Muscle of leg (tissue), 11 donors: ENCODE data around the gene GPRIN1. TPM values are rescaled to one million over a fixed set of nuclear protein-coding genes. Genes with fewer than 3 reads are reported as not detected.

Source experiments
- DNase-seq: peaks from one replicate; pipeline ENCODE4 v3.0.0; 2013
- H3K27ac ChIP-seq: one replicate; pipeline ENCODE4 v1.5.1; 2013; ENCODE audit warnings: mild to moderate bottlenecking, low read length, control low read depth
- H3K27me3 ChIP-seq: one replicate; pipeline ENCODE4 v1.6.1; 2013; ENCODE audit warnings: low read length; ENCODE audit not compliant: control insufficient read depth, insufficient read depth
- H3K36me3 ChIP-seq: one replicate; pipeline ENCODE4 v1.6.1; 2013; ENCODE audit warnings: low read length; ENCODE audit not compliant: control insufficient read depth, insufficient read depth
- H3K4me1 ChIP-seq: one replicate; pipeline ENCODE4 v1.6.1; 2013; ENCODE audit warnings: low read length; ENCODE audit not compliant: control insufficient read depth, insufficient read depth
- H3K4me3 ChIP-seq: one replicate; pipeline ENCODE4 v1.5.1; 2013; ENCODE audit warnings: low read length, control low read depth
- H3K9me3 ChIP-seq: replicated peaks from 2 replicates; pipeline ENCODE4 v1.6.1; 2013; ENCODE audit warnings: low read depth, low read length; ENCODE audit not compliant: control insufficient read depth
- WGBS: methylation state at CpG from one replicate; pipeline ENCODE4 v1.1.5; 2013; ENCODE audit warnings: missing lambda C conversion rate; ENCODE audit not compliant: insufficient coverage; 5-methylcytosine and 5-hydroxymethylcytosine counted together
- polyA plus RNA-seq, 8 donors: library from polyadenylated mRNA; unstranded; fragments of 120-200 nt; gene quantifications; one replicate each; pipeline versions ENCODE4 v1.2.1 to v1.2.3, GENCODE V29; 2013; ENCODE audit warnings: inconsistent platforms in 1 of 8, low replicate concordance in 1 of 8; ENCODE audit not compliant: insufficient read length in 8 of 8, insufficient read depth in 1 of 8
- total RNA-seq: library from RNA; stranded (reverse); fragments of 120-200 nt; gene quantifications from one replicate; pipeline ENCODE4 v1.2.4, GENCODE V29; 2013

Gene GPRIN1
- total and polyA plus RNA-seq, 9 donors: 0.49 to 2.8 (median 0.74) TPM

- no peak overlapping the region for H3K4me3 ChIP-seq
- H3K27ac ChIP-seq: no peak overlapping the region
- H3K27me3 ChIP-seq: peaks cover 2% of the 10 kb centered on the region
- H3K9me3 ChIP-seq: no peaks in the 10 kb centered on the region
- H3K4me1 ChIP-seq: peaks cover 16% of the 10 kb centered on the region
- no peaks in the 10 kb centered on the region for H3K36me3 ChIP-seq
- DNase-seq: no peak
- 39% methylated on average over 10 of the region's 15 CpGs for WGBS
Observed at GRCh38 chr5:176642675-176643490, 32.9 kb upstream of the GPRIN1 start.

DNA sequence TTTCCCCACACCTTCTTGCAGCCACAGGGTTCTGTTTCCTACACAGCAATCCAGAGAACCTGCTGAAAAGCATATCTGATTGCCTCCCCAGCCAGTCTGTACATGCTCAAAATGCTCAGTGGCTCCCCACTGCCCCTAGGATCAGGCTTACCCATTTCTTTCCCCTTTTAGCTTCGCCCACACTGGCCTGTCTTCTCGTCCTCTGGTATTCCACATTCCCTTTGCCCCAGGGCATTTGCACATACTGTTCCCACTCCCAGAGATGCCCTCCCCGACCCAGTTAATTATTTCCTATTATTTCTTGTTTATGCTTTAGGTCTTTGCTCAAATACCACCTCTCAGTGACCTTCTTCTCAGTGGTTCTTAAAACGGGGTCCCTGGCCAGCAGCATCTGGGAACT is 30.7 kb upstream of the GPRIN1 start:
- Histone ChIP-seq H3K36me3 (no peaks in the 10 kb centered on the region), H3K4me1 (peaks cover 11% of the 10 kb centered on the region), H3K27ac (no peak overlapping the region), H3K9me3 (no peaks in the 10 kb centered on the region), H3K4me3 (no peak overlapping the region), H3K27me3 (peaks cover 19% of the 10 kb centered on the region)
- WGBS: 50% methylated on average over 1 of the region's 4 CpGs
- DNase-seq: no peak

GRCh38 chr5:176639981-176640380 is 30.0 kb upstream of the GPRIN1 start:
- H3K4me1 ChIP-seq: peaks cover 11% of the 10 kb centered on the region
- no peak overlapping the region for H3K27ac ChIP-seq
- DNase-seq: peak; percentile 63
- H3K4me3 ChIP-seq: no peak overlapping the region
- 50% methylated on average over 4 of the region's 4 CpGs for WGBS
- H3K9me3 ChIP-seq: no peaks in the 10 kb centered on the region
- H3K27me3 ChIP-seq: peaks cover 25% of the 10 kb centered on the region
- H3K36me3 ChIP-seq: no peaks in the 10 kb centered on the region

DNA sequence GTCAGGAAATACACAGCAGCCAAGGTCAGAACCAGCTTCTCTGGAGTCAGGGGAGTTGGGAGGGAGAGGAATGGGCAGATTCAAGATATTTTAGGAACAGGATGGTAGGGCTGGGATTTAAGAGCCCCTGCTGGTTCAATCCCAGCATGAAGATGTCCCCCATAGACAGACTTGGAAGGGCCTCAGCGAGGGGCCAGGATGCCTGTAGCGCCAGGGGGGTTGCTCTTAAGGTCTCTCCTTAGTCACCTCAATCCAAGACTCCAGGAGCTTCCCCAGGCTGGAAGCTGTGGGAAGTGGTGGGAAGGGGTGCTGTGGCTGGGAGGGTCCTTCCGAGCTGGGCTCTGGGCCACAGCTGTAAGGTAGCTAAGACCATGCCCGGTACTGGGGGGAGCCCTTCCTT is 29.3 kb upstream of the GPRIN1 start:
- Histone ChIP-seq H3K4me1 (peaks cover 11% of the 10 kb centered on the region), H3K9me3 (no peaks in the 10 kb centered on the region), H3K27ac (no peak overlapping the region), H3K27me3 (peaks cover 29% of the 10 kb centered on the region), H3K4me3 (no peak overlapping the region), H3K36me3 (no peaks in the 10 kb centered on the region)
- WGBS: no CpG with 5 or more reads among the region's 4 CpGs
- DNase-seq: no peak

DNA sequence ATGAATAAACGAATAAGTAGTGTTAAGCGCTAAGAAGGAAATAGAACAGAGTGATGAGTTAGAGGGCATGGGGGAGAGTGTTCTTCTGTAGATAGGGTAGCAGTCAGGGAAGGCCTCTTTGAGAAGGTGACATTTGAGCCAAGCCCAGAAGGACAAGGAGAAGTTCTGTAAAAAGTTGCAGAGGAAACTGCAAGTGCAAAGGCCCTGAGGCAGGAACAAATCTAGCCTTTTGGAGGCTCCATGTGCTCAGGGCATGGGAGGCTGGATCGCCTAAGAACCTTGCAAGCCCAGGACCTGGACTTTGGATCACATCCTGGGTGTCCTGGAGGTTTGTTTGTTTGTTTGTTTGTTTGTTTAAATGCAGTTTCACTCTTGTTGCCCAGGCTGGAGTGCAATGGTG is 28.5 kb upstream of the GPRIN1 start:
- WGBS: 76% methylated on average over 3 of the region's 3 CpGs
- peaks cover 36% of the 10 kb centered on the region for H3K27me3 ChIP-seq
- H3K4me3 ChIP-seq: no peak overlapping the region
- H3K9me3 ChIP-seq: no peaks in the 10 kb centered on the region
- H3K4me1 ChIP-seq: peaks cover 11% of the 10 kb centered on the region
- DNase-seq: no peak
- no peaks in the 10 kb centered on the region for H3K36me3 ChIP-seq
- H3K27ac ChIP-seq: no peak overlapping the region

DNA sequence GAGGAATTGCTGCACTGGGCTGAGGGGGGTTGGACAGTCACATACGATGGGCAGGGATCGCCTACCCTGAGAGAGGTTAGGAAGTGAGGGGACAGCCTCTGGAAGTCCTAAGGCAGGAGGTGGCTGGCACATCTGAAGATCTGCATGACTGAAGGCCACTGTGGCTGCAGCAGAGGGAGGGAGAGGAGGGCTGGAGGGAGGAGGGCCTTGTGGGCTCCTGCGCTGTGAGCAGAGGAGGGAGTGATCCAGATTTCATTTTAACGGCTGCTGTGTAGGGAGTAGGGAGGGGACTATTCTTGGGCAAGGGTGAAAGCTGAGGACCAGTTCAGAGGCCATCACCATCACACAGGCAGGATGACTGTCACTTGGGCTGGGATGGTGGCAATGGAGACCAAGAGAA is 27.6 kb upstream of the GPRIN1 start:
- Histone ChIP-seq H3K4me1 (peaks cover 11% of the 10 kb centered on the region), H3K4me3 (no peak overlapping the region), H3K27me3 (peaks cover 45% of the 10 kb centered on the region), H3K9me3 (no peaks in the 10 kb centered on the region), H3K27ac (no peak overlapping the region), H3K36me3 (no peaks in the 10 kb centered on the region)
- WGBS: 48% methylated on average over 4 of the region's 4 CpGs
- DNase-seq: no peak

- Histone ChIP-seq H3K4me1 (peaks cover 11% of the 10 kb centered on the region), H3K27me3 (peaks cover 56% of the 10 kb centered on the region), H3K9me3 (no peaks in the 10 kb centered on the region), H3K36me3 (no peaks in the 10 kb centered on the region), H3K27ac (no peak overlapping the region), H3K4me3 (no peak overlapping the region)
- DNase-seq: no peak
- WGBS: 21% methylated on average over 3 of the region's 9 CpGs
Observed at GRCh38 chr5:176636426-176636825, 26.5 kb upstream of the GPRIN1 start.

- 6% methylated on average over 6 of the region's 6 CpGs for WGBS
- H3K4me1 ChIP-seq: peaks cover 13% of the 10 kb centered on the region
- no peak overlapping the region for H3K4me3 ChIP-seq
- no peaks in the 10 kb centered on the region for H3K9me3 ChIP-seq
- DNase-seq: no peak
- H3K27me3 ChIP-seq: peaks cover 82% of the 10 kb centered on the region
- no peaks in the 10 kb centered on the region for H3K36me3 ChIP-seq
- no peak overlapping the region for H3K27ac ChIP-seq
Observed at GRCh38 chr5:176633598-176633997, 23.6 kb upstream of the GPRIN1 start.

- Histone ChIP-seq H3K27me3 (peaks cover 87% of the 10 kb centered on the region), H3K4me1 (peaks cover 13% of the 10 kb centered on the region), H3K4me3 (no peak overlapping the region), H3K9me3 (no peaks in the 10 kb centered on the region), H3K36me3 (no peaks in the 10 kb centered on the region), H3K27ac (no peak overlapping the region)
- no peak for DNase-seq
- WGBS: 88% methylated on average over 1 of the region's 2 CpGs
Observed at GRCh38 chr5:176632745-176633144, 22.8 kb upstream of the GPRIN1 start.

DNA sequence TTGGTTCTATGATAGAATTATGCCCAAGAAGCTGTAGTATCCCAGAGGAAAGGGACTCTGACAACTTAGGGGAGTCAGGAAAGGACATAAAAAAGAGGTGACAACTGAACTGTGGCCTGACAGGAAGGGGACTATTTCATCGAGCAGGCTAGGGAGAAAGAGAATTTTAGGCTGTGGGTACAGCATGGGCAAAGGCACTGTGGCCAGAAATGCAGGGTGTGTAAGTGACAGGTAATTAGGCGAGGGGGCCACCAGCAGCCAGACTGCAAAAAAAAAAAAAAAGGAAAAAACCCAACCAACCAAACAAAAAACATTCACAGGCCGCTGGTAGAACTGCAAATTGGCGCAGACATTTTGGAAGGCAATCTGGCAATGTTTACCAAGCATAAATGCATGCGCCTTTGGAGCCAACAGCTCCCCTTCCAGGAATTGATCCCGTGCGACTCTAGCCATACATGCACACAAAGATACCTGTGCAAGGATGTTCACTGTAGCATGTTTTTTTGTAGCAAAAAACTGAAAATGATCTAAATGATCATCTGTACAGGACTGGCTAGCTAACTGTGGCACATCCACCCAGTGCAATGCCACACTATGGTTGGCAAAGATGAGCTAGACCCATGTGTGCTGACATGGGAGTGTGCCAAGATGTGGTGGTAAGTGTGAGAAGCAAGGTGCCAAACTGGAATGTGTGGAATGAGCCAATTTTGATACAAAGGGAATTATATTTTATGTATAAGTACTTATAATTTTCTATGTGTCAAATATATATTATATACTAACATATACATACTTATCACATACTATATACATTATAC is 21.6 kb upstream of the GPRIN1 start:
- H3K27me3 ChIP-seq: peaks cover 87% of the 10 kb centered on the region
- 74% methylated on average over 5 of the region's 7 CpGs for WGBS

More for the DNA sequence above, 21.6 kb upstream of the GPRIN1 start:
- Histone ChIP-seq H3K4me1 (peaks cover 13% of the 10 kb centered on the region), H3K9me3 (no peaks in the 10 kb centered on the region), H3K27ac (no peak overlapping the region), H3K4me3 (no peak overlapping the region), H3K36me3 (no peaks in the 10 kb centered on the region)
- no peak for DNase-seq
